NCI-H2196 treated with DMSO at 0.1 percent for 48 hours (cell line): ENCODE results near the gene COTL1.

Experiments
- DNase-seq: peaks from one replicate; lab custom pipeline; 2025; ENCODE audit not compliant: unreplicated experiment; lab: John Stamatoyannopoulos, UW

The COTL1 gene

GRCh38 chr16:84554627-84555328, 63.1 kb downstream of the COTL1 start:
- no peak for DNase-seq

GRCh38 chr16:84553873-84554399, 63.9 kb downstream of the COTL1 start:
- no peak for DNase-seq

- DNase-seq, result no peak
Measured at GRCh38 chr16:84552135-84552534, 65.7 kb downstream of the COTL1 start.

- no peak for DNase-seq
Measured at GRCh38 chr16:84550096-84550495, 67.8 kb downstream of the COTL1 start.

GRCh38 chr16:84548971-84549844, 68.7 kb downstream of the COTL1 start:
- DNase-seq, result no peak

GRCh38 chr16:84548508-84548907, 69.4 kb downstream of the COTL1 start:
- no peak for DNase-seq

- DNase-seq, result no peak
Measured at GRCh38 chr16:84547546-84548061, 70.3 kb downstream of the COTL1 start.

GRCh38 chr16:84546669-84547545, 71.0 kb downstream of the COTL1 start:
- DNase-seq, result no peak

- DNase-seq, result no peak
Measured at GRCh38 chr16:84545114-84545737, 72.7 kb downstream of the COTL1 start.

GRCh38 chr16:84544031-84544773, 73.7 kb downstream of the COTL1 start:
- DNase-seq, result no peak

- no peak for DNase-seq
Measured at GRCh38 chr16:84543253-84543652, 74.6 kb downstream of the COTL1 start.

GRCh38 chr16:84541999-84542817, 75.7 kb downstream of the COTL1 start:
- DNase-seq, result no peak

GRCh38 chr16:84540194-84540593, 77.7 kb downstream of the COTL1 start:
- no peak for DNase-seq

GRCh38 chr16:84538222-84538840, 79.5 kb downstream of the COTL1 start:
- DNase-seq, result no peak

- no peak for DNase-seq
Measured at GRCh38 chr16:84537491-84538151, 80.3 kb downstream of the COTL1 start.

- DNase-seq, result no peak
Measured at GRCh38 chr16:84535851-84536250, 82.0 kb downstream of the COTL1 start.

GRCh38 chr16:84535408-84535807, 82.5 kb downstream of the COTL1 start:
- DNase-seq, result no peak

GRCh38 chr16:84534815-84535214, 83.1 kb downstream of the COTL1 start:
- DNase-seq, result no peak
